GM18867 (cell line): ENCODE data around the gene FRS2.

Experiments
- ATAC-seq: cut with Tn5 transposase; IDR thresholded peaks from one replicate; pipeline ENCODE4 v1.9.1; 2021; ENCODE audit warnings: mild to moderate bottlenecking, moderate library complexity; ENCODE audit not compliant: unreplicated experiment

FRS2 gene

DNA sequence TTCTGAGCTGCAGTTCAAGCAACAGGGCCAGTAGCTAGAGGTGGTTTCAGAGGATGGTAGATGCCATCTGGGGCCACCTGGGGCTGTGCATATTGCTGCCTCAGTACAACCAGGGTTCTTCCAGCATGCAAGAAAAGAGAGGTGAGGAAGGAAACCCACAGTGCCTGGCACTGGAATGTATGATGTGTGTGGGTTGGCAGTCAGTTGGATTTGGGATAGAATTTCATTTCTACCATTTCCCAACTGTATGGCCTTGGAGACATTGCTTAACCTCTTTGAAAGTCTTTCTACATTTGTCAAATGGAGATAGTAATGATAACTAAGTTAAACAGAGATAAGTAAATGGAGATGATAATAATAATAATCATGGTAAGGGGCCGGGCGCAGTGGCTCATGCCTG is 150.7 kb downstream of the FRS2 start:
- no peak for ATAC-seq

- no peak for ATAC-seq
Measured at GRCh38 chr12:69621551-69621950, 151.4 kb downstream of the FRS2 start.

GRCh38 chr12:69623970-69624369 is 153.8 kb downstream of the FRS2 start:
- no peak for ATAC-seq

DNA sequence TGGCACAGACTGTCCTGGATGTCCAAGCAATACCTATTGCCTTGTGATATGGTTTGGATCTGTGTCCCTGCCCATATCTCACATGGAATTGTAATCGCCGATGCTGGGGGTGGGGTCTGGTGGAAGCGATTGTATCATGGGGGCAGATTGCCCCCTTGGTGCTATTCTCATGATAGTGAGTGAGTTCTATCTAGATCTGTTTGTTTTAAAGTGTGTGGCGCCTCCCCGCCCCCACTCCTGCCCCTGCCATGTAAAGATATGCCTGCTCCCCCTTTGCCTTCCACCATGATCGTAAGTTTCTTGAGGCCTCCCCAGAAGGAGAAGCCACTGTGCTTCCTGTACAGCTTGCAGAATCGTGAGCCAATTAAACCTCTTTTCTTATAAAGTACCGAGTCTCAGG is 157.3 kb downstream of the FRS2 start:
- no peak for ATAC-seq
